Skeletal muscle satellite cell (primary cell): ENCODE data around the gene HTT-AS.
"Not testable (repeated sequence)": the region's sequence is repeated elsewhere in the genome, so short reads cannot be mapped to it uniquely, and the experiment has no call there.

Experiments
- H3K27me3 ChIP-seq: 2 replicates; pipeline ENCODE4 v1.7.0; 2013; ENCODE audit warnings: low read length; ENCODE audit not compliant: control insufficient read depth, insufficient read depth
- H3K36me3 ChIP-seq: 2 replicates; pipeline ENCODE4 v1.7.0; 2013; ENCODE audit warnings: mild to moderate bottlenecking, control low read depth, low read length; ENCODE audit not compliant: insufficient read depth
- H3K4me1 ChIP-seq: 2 replicates; pipeline ENCODE4 v1.7.0; 2013; ENCODE audit warnings: low read length; ENCODE audit not compliant: control insufficient read depth, insufficient read depth
- H3K4me2 ChIP-seq: 2 replicates; pipeline ENCODE4 v1.7.0; 2013; ENCODE audit warnings: mild to moderate bottlenecking, low read length
- H3K4me3 ChIP-seq: 2 replicates; pipeline ENCODE4 v1.7.0; 2013; ENCODE audit warnings: low read length
- H3K9ac ChIP-seq: 2 replicates; pipeline ENCODE4 v1.7.0; 2013; ENCODE audit warnings: mild to moderate bottlenecking, low read depth, low read length, moderate library complexity
- H3K9me3 ChIP-seq: replicated peaks from 2 replicates; pipeline ENCODE4 v1.7.0; 2013; ENCODE audit warnings: mild to moderate bottlenecking, control low read depth, low read length

The HTT-AS gene

GRCh38 chr4:3069661-3070199 lies 4.6 kb downstream of the HTT-AS start:
- Histone ChIP-seq H3K4me2 (no peak overlapping the region), H3K9me3 (no peaks in the 10 kb centered on the region), H3K36me3 (no peaks in the 10 kb centered on the region), H3K9ac (no peak overlapping the region), H3K4me1 (peaks cover 6% of the 10 kb centered on the region), H3K4me3 (no peak overlapping the region), H3K27me3 (peaks cover 6% of the 10 kb centered on the region)

- H3K9ac ChIP-seq = no peak overlapping the region
- no peaks in the 10 kb centered on the region for H3K36me3 ChIP-seq
- no peak overlapping the region for H3K4me3 ChIP-seq
- peaks cover 10% of the 10 kb centered on the region for H3K27me3 ChIP-seq
- H3K4me2 ChIP-seq = no peak overlapping the region
- peaks cover 6% of the 10 kb centered on the region for H3K4me1 ChIP-seq
- no peaks in the 10 kb centered on the region for H3K9me3 ChIP-seq
These were observed 6.8 kb downstream of the HTT-AS start for GRCh38 chr4:3067473-3068001.

- Histone ChIP-seq H3K4me3 (no peak overlapping the region), H3K4me2 (no peak overlapping the region), H3K27me3 (peaks cover 10% of the 10 kb centered on the region), H3K4me1 (peaks cover 6% of the 10 kb centered on the region), H3K9me3 (no peaks in the 10 kb centered on the region), H3K9ac (no peak overlapping the region), H3K36me3 (no peaks in the 10 kb centered on the region)
These were observed 7.4 kb downstream of the HTT-AS start for GRCh38 chr4:3066836-3067400.

GRCh38 chr4:3065551-3065950 lies 8.8 kb downstream of the HTT-AS start:
- peaks cover 15% of the 10 kb centered on the region for H3K27me3 ChIP-seq
- H3K9ac ChIP-seq = no peak overlapping the region
- no peak overlapping the region for H3K4me2 ChIP-seq
- H3K9me3 ChIP-seq = no peaks in the 10 kb centered on the region
- H3K4me3 ChIP-seq = no peak overlapping the region
- no peaks in the 10 kb centered on the region for H3K4me1 ChIP-seq
- H3K36me3 ChIP-seq = no peaks in the 10 kb centered on the region

GRCh38 chr4:3062471-3062870 lies 11.9 kb downstream of the HTT-AS start:
- Histone ChIP-seq H3K27me3 (peaks cover 19% of the 10 kb centered on the region), H3K36me3 (no peaks in the 10 kb centered on the region), H3K4me3 (no peak overlapping the region), H3K9me3 (no peaks in the 10 kb centered on the region), H3K4me1 (no peaks in the 10 kb centered on the region), H3K4me2 (no peak overlapping the region), H3K9ac (no peak overlapping the region)

- Histone ChIP-seq H3K4me3 (no peak overlapping the region), H3K4me1 (no peaks in the 10 kb centered on the region), H3K9me3 (no peaks in the 10 kb centered on the region), H3K27me3 (peaks cover 14% of the 10 kb centered on the region), H3K36me3 (no peaks in the 10 kb centered on the region), H3K9ac (no peak overlapping the region), H3K4me2 (no peak overlapping the region)
These were observed 13.4 kb downstream of the HTT-AS start for GRCh38 chr4:3060946-3061345.

GRCh38 chr4:3059943-3060342 lies 14.4 kb downstream of the HTT-AS start:
- no peaks in the 10 kb centered on the region for H3K4me1 ChIP-seq
- no peak overlapping the region for H3K9ac ChIP-seq
- H3K9me3 ChIP-seq = no peaks in the 10 kb centered on the region
- no peak overlapping the region for H3K4me2 ChIP-seq
- H3K27me3 ChIP-seq = peaks cover 14% of the 10 kb centered on the region
- no peak overlapping the region for H3K4me3 ChIP-seq
- H3K36me3 ChIP-seq = no peaks in the 10 kb centered on the region

- Histone ChIP-seq H3K4me2 (no peak overlapping the region), H3K4me1 (no peaks in the 10 kb centered on the region)
These were observed 20.1 kb downstream of the HTT-AS start for GRCh38 chr4:3054169-3054759.

GRCh38 chr4:3051141-3051897 lies 23.0 kb downstream of the HTT-AS start:
- not testable (repeated sequence) for H3K4me1 ChIP-seq, H3K36me3 ChIP-seq, H3K4me3 ChIP-seq, H3K4me2 ChIP-seq, H3K9me3 ChIP-seq, H3K9ac ChIP-seq
- H3K27me3 ChIP-seq = peaks cover 18% of the 10 kb centered on the region

More at GRCh38 chr4:3054169-3054759, 20.1 kb downstream of the HTT-AS start:
- H3K9me3 ChIP-seq = no peaks in the 10 kb centered on the region
- peaks cover 23% of the 10 kb centered on the region for H3K27me3 ChIP-seq
- H3K9ac ChIP-seq = no peak overlapping the region
- no peaks in the 10 kb centered on the region for H3K36me3 ChIP-seq
- H3K4me3 ChIP-seq = no peak overlapping the region

- H3K36me3 ChIP-seq = no peaks in the 10 kb centered on the region
- no peaks in the 10 kb centered on the region for H3K4me1 ChIP-seq
- H3K4me2 ChIP-seq = peak overlapping the region; percentile 44
- peaks cover 25% of the 10 kb centered on the region for H3K27me3 ChIP-seq
- H3K9me3 ChIP-seq = no peaks in the 10 kb centered on the region
- H3K9ac ChIP-seq = no peak overlapping the region
- no peak overlapping the region for H3K4me3 ChIP-seq
These were observed 26.7 kb downstream of the HTT-AS start for GRCh38 chr4:3047464-3048286.

- Histone ChIP-seq H3K4me3 (no peak overlapping the region), H3K27me3 (peaks cover 20% of the 10 kb centered on the region), H3K9me3 (no peaks in the 10 kb centered on the region), H3K9ac (no peak overlapping the region), H3K4me1 (peaks cover 7% of the 10 kb centered on the region), H3K36me3 (no peaks in the 10 kb centered on the region), H3K4me2 (no peak overlapping the region)
These were observed 27.7 kb downstream of the HTT-AS start for GRCh38 chr4:3046623-3047022.
